Thoracic aorta (tissue), 2 donors: Measurements from ENCODE around the gene INMT. TPM values are rescaled to one million over a fixed set of nuclear protein-coding genes. Genes with fewer than 3 reads are reported as not detected.

Experiments
- ATAC-seq: fragments of 150-250 bp; one replicate; pipeline ENCODE4 v1.8.0; 2017; ENCODE audit warnings: low read depth; ENCODE audit not compliant: insufficient number of reproducible peaks, low FRiP score
- DNase-seq: peaks from one replicate; pipeline ENCODE4 v3.0.0-alpha.2; 2020; ENCODE audit warnings: low spot score
- H3K27ac ChIP-seq, 2 donors: fragments of 200-600 bp; sonication (generic); 1 replicate in 1 of 2; 2 replicates in 1 of 2; pipeline ENCODE4 v1.5.1; 2016; ENCODE audit warnings: mild to moderate bottlenecking in 2 of 2, moderate library complexity in 2 of 2
- H3K27me3 ChIP-seq: fragments of 200-600 bp; sonication (generic); replicated peaks from 2 replicates; pipeline ENCODE4 v1.6.0; 2016; ENCODE audit warnings: mild to moderate bottlenecking; ENCODE audit not compliant: insufficient read depth
- H3K36me3 ChIP-seq: fragments of 200-600 bp; sonication (generic); one replicate; pipeline ENCODE4 v1.5.1; 2016
- H3K4me1 ChIP-seq, 2 donors: fragments of 200-600 bp; sonication (generic); 1 replicate in 1 of 2; 2 replicates in 1 of 2; pipeline versions ENCODE4 v1.5.1 to v1.6.0; 2016; ENCODE audit warnings: low read depth in 2 of 2, mild to moderate bottlenecking in 1 of 2; ENCODE audit not compliant: control insufficient read depth in 1 of 2
- H3K4me3 ChIP-seq: fragments of 200-600 bp; sonication (generic); 2 replicates; pipeline ENCODE4 v1.5.1; 2016; ENCODE audit warnings: mild to moderate bottlenecking
- H3K9me3 ChIP-seq: fragments of 200-600 bp; sonication (generic); 2 replicates; pipeline ENCODE4 v1.5.1; 2016
- total RNA-seq, 2 donors: library from RNA; depleted of rRNA; stranded (reverse); fragments of >200 nt; gene quantifications; one replicate each; pipeline versions ENCODE4 v1.1.0 to v1.2.3, GENCODE V29; 2016
- TF ChIP-seq, protein P1 (sequence below): fragments of 200-600 bp; sonication (generic); IDR thresholded peaks from one replicate; pipeline ENCODE4 v1.5.1; 2019; ENCODE audit warnings: antibody characterized with exemption

The INMT gene
- total RNA-seq, 2 donors from 2014 or later, result 137 to 243 TPM

DNA sequence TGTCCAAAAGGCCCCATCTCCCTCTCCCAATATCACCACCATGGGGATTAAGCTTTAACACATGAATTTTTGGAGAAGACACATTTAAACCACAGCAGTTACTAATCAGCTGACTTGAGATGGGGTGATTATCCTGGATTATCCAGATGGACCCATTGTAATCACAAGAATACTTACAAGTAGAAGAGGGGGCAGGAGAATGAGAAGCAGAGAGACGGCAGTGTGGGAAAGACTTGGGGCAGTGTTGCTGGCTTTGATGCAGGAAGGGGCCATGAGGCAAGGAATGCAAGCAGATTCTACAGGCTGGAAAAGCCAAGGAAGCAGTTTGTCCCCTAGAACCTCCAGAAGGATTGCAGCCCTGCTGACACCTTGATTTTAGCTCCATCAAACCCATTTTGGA lies 30.7 kb upstream of the INMT start:
- no peak for DNase-seq
- no peaks in the 10 kb centered on the region for H3K36me3 ChIP-seq

DNA sequence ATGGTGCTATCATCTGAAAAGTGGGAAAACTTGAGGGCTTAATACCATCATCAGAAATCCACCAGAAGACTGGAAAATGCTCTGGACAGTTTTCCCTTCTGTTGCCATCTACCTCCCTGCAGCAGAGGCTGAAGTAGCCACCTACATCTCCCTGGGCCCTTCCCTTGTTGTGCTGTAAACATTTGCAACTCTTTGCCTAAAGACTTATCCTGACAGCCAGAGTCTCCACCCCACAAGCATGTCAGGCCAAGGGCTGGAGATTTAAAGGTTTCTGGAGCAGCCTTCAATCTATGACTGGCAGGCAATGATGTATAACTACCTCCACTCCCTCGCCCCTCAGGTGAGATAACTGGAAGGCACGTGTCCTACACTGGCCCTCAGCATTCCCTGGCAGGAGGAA lies 29.7 kb upstream of the INMT start:
- no peaks in the 10 kb centered on the region for H3K36me3 ChIP-seq
- H3K4me3 ChIP-seq, result no peak overlapping the region
- H3K27ac ChIP-seq, result no peak overlapping the region
- DNase-seq (no peak), ATAC-seq (no peak)
- no peaks in the 10 kb centered on the region for H3K4me1 ChIP-seq
- TF ChIP-seq, protein P1, sequence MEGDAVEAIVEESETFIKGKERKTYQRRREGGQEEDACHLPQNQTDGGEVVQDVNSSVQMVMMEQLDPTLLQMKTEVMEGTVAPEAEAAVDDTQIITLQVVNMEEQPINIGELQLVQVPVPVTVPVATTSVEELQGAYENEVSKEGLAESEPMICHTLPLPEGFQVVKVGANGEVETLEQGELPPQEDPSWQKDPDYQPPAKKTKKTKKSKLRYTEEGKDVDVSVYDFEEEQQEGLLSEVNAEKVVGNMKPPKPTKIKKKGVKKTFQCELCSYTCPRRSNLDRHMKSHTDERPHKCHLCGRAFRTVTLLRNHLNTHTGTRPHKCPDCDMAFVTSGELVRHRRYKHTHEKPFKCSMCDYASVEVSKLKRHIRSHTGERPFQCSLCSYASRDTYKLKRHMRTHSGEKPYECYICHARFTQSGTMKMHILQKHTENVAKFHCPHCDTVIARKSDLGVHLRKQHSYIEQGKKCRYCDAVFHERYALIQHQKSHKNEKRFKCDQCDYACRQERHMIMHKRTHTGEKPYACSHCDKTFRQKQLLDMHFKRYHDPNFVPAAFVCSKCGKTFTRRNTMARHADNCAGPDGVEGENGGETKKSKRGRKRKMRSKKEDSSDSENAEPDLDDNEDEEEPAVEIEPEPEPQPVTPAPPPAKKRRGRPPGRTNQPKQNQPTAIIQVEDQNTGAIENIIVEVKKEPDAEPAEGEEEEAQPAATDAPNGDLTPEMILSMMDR, result no peak
- peaks cover 3% of the 10 kb centered on the region for H3K9me3 ChIP-seq
- no peaks in the 10 kb centered on the region for H3K27me3 ChIP-seq

More for the DNA sequence above, 30.7 kb upstream of the INMT start:
- H3K27me3 ChIP-seq, result no peaks in the 10 kb centered on the region
- H3K4me1 ChIP-seq, result no peaks in the 10 kb centered on the region
- H3K9me3 ChIP-seq, result peaks cover 3% of the 10 kb centered on the region
- H3K4me3 ChIP-seq, result no peak overlapping the region
- ATAC-seq, result no peak
- TF ChIP-seq, protein P1, result no peak
- no peak overlapping the region for H3K27ac ChIP-seq

DNA sequence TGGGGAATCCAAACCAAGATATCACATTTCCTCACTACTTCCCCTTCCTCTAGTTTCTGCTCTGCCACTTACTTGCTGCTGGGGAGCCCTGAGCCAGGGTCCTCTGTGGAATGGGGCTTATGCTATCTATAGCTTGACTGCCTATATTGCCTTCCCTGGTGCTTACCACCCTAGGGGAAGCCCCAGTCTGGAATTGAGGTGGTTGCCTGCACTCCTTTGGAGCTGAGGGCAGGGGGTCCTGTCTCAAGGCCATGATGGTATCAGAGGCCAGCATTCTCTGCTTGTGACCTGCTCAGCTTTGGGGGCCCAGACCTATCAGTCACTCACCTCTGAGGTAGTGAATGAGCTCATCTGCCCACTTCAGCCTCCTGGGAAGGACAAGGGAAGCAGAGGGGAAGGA lies 29.3 kb upstream of the INMT start:
- Histone ChIP-seq H3K9me3 (peaks cover 3% of the 10 kb centered on the region), H3K4me3 (no peak overlapping the region)

DNA sequence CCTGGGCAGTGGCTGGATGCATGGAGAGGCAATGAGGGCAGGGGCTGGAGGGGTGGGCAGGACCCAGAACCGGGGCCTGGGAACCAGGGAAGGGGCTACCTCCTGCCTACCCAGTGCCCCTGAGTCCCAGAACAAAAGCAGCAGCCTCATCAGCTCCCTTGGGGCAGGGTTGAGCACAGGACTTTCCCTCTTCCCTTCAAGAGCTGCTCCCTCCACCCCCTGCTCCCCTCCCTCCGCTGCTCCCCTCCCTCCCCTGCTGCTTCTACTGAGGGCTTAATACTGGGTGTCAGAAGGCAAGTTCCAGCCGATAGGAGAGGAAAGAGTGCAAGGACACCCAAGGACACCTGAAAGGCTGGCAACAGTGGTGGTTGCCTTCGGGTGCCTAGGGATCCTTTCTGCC lies 28.2 kb upstream of the INMT start:
- ATAC-seq, result no peak
- Histone ChIP-seq H3K27me3 (no peaks in the 10 kb centered on the region), H3K27ac (no peak overlapping the region), H3K9me3 (no peaks in the 10 kb centered on the region), H3K4me3 (no peak overlapping the region), H3K4me1 (no peaks in the 10 kb centered on the region), H3K36me3 (no peaks in the 10 kb centered on the region)
- no peak for DNase-seq
- TF ChIP-seq, protein P1, result no peak

More for the DNA sequence above, 29.3 kb upstream of the INMT start:
- no peaks in the 10 kb centered on the region for H3K36me3 ChIP-seq
- TF ChIP-seq, protein P1, result no peak
- no peaks in the 10 kb centered on the region for H3K4me1 ChIP-seq
- no peaks in the 10 kb centered on the region for H3K27me3 ChIP-seq
- DNase-seq (no peak), ATAC-seq (no peak)
- no peak overlapping the region for H3K27ac ChIP-seq

DNA sequence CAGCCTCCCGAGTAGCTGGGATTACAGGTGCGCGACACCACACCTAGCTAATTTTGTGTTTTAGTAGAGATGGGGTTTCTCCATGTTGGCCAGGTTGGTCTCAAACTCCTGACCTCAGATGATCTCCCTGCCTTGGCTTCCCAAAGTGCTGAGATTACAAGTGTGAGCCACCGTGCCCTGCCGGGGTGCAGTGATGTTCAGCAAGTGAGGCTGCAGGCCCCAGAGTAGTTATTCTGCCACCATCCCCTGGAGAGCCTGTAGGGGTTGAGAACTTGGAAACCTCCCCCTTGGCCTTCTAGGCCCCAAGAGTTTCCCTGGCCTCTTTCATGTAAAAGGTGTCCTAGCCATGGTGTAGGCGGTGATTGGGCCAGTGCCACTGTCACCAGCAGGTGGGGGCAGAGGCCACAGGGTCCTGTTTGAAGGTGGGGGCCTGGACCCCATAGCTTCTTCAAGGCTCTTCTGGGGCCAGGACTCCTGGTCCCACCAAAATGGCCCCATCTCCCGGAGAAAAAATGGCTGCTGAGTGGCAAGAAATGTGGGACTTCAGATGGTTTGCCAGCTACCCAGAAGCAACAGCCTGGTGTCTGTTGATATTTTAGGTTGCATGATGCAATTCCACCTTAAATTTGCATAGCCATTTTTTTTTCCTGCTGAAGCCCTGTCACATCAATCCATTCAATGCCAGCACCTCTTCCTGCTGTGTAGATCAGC lies 25.5 kb upstream of the INMT start:
- Histone ChIP-seq H3K27ac (no peak overlapping the region), H3K4me1 (no peaks in the 10 kb centered on the region), H3K36me3 (no peaks in the 10 kb centered on the region), H3K4me3 (no peak overlapping the region), H3K27me3 (no peaks in the 10 kb centered on the region), H3K9me3 (no peaks in the 10 kb centered on the region)
- TF ChIP-seq, protein P1, result no peak
- no peak for ATAC-seq
- DNase-seq, result no peak
